ENCODE measurements around the gene LIPI. TPM values are rescaled to one million over a fixed set of nuclear protein-coding genes. Genes with fewer than 3 reads are reported as not detected.
"Not testable (repeated sequence)": the region's sequence is repeated elsewhere in the genome, so short reads cannot be mapped to it uniquely, and the experiment has no call there.

Gene LIPI
- total RNA-seq, 2 experiments from 2014 or later = not detected

DNA sequence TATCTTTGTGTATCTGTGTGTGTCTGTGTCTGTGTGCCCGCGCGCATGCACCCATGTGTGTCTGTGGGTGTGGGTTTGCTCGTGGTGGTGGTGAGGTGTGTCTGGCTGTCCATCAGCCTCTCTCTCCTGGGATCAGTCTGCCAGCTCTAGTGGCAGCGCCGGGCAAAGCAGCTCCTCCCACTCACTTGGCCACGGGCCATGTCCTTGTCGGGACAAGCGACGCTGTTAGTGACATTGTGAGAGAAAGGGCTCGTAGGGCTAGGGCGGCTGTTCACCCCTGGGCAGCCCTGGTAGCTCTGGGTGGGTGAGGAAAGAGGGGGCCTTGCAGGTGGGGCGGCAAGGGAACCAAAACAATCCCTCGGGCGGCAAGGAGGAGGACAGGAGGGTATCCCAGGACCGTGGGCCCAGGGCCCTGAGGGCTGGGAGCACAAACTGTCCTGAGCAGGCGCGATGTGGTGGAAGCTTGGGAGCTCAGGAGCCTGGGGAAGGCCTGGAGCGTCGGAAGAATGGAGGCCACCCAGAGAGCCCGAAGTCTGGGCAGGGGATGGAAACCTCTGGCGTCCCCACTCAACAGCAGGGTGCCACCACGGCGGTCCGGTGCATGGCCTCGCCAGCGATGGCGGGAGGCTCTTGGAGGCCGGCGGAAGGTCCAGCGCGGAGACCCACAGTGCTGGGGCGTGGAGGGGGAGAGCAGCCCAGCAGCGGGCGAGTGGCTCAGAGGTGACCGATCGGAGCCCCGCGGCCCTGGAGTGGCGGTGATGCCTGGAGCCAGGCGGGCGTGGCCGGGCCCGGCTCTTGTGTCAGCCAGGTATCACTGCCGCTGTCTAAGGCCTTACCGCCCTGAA is 140.5 kb downstream of the LIPI start:
- Mint-ChIP-seq H3K27ac (no peak overlapping the region), H3K4me3 (no peak overlapping the region), H3K36me3 (ENCODE audit: low read depth) (no peaks in the 10 kb centered on the region), H3K27me3 (ENCODE audit: low read depth) (no peaks in the 10 kb centered on the region), H3K9me3 (no peaks in the 10 kb centered on the region), H3K4me1 (ENCODE audit: low read depth) (no peaks in the 10 kb centered on the region)
- DNase-seq = no peak
- CTCF ChIA-PET = no interaction called here
- intact Hi-C loops (cut with micrococcal nuclease) = no loop called here

DNA sequence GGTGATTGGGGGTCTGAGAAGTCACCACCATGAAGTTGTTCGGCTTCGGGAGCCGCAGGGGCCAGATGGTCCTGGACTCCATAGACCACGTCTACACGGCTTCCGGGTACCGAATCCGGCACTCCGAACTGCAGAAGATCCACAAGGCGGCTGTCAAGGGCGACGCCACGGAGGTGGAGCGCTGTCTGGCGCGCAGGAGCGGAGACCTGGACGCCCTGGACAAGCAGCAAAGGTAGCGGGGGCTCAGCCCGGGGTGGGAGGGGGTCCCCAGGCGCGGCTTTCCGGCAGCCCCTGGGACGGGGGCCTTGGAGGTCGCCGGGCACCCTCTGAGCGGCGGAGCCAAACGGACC is 146.5 kb downstream of the LIPI start:
- H3K27ac Mint-ChIP-seq = no peak overlapping the region
- H3K9me3 Mint-ChIP-seq = peaks cover 3% of the 10 kb centered on the region
- peaks cover 7% of the 10 kb centered on the region for H3K36me3 Mint-ChIP-seq (ENCODE audit: low read depth)
- CTCF ChIA-PET = no interaction called here
- no peaks in the 10 kb centered on the region for H3K27me3 Mint-ChIP-seq (ENCODE audit: low read depth)
- DNase-seq = no peak
- intact Hi-C loops (cut with micrococcal nuclease) = no loop called here
- no peaks in the 10 kb centered on the region for H3K4me1 Mint-ChIP-seq (ENCODE audit: low read depth)
- no peak overlapping the region for H3K4me3 Mint-ChIP-seq

DNA sequence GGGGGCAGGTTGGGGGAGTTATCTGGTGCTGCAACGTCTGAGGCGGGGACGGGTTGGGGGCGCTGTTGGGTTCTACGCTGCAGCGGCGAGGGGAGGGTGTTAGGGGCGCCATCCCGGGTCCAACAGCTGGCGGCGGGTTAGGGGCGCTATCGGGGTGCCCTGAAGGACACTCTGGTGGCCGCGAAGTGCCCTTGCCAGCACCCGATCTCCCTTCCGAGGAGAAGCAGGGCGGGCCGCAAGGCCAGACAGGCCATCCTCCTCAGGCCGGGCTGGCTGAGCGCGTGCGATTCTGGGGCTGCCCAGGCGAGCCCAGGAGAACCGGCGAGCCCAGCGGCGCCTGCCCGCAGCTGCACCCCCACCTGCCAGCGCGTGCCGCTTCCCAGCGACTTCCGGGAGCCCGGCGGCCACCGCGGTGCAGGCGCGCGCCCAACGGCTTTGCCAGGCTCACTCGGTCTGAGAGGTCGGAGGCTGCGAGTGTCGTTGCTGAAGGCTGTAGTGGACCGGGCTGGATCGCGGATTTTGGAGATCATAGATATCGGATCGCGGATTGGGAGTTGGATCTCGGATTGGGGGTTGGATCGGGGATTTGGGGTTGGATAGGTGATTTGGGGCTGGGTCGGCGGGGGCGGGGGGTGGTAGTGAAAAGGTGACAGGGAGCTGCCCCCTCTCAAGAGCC is 147.0 kb downstream of the LIPI start:
- CTCF ChIA-PET; H3K27ac Mint-ChIP-seq; DNase-seq; H3K27me3 Mint-ChIP-seq (ENCODE audit: low read depth); intact Hi-C loops (cut with micrococcal nuclease); H3K4me3 Mint-ChIP-seq; H3K9me3 Mint-ChIP-seq; H3K36me3 Mint-ChIP-seq (ENCODE audit: low read depth); H3K4me1 Mint-ChIP-seq (ENCODE audit: low read depth): not testable (repeated sequence)

DNA sequence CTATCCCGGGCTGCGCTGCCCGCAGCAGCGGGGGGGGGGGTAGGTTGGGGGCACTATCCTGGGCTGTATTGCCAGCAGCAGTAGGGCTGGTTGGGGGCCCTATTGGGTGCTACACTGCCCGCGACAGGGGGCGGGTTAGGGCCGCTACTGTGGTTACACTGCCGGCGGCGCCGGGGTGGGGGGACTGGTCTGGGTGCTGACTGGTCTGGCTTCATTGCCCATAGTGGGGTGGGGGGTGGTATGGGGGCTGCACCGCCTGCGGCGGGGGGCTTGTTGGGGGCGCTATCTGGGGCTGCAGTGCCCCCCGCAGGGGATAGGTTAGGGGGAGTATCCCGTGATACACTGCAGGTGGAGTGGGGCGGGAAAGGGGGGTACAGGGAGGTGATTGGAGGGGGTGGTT is 148.1 kb downstream of the LIPI start:
- H3K27me3 Mint-ChIP-seq (ENCODE audit: low read depth); DNase-seq; H3K36me3 Mint-ChIP-seq (ENCODE audit: low read depth); H3K4me3 Mint-ChIP-seq; CTCF ChIA-PET; H3K4me1 Mint-ChIP-seq (ENCODE audit: low read depth); H3K9me3 Mint-ChIP-seq; H3K27ac Mint-ChIP-seq; intact Hi-C loops (cut with micrococcal nuclease): not testable (repeated sequence)

DNA sequence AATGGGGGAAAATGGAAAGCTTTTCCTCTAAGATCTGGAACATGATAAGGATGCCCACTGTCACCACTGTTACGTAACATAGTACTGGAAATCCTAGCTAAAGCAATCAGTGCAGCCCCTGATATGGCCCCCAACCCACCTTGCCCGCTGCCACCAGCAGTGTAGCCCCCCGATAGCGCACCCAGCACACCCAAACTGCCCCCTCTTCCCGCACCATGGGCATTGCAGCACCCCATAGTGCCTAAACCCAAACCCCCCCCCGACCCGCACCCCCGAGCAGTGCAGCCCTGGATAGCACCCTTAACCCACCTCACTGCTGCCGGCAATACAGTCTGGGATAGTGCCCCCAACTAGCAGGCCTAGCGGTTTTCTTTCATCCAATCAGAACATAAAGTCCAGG is 148.9 kb downstream of the LIPI start:
- H3K9me3 Mint-ChIP-seq; H3K4me3 Mint-ChIP-seq; H3K27ac Mint-ChIP-seq; H3K36me3 Mint-ChIP-seq (ENCODE audit: low read depth); H3K4me1 Mint-ChIP-seq (ENCODE audit: low read depth); DNase-seq; CTCF ChIA-PET; intact Hi-C loops (cut with micrococcal nuclease); H3K27me3 Mint-ChIP-seq (ENCODE audit: low read depth): not testable (repeated sequence)

DNA sequence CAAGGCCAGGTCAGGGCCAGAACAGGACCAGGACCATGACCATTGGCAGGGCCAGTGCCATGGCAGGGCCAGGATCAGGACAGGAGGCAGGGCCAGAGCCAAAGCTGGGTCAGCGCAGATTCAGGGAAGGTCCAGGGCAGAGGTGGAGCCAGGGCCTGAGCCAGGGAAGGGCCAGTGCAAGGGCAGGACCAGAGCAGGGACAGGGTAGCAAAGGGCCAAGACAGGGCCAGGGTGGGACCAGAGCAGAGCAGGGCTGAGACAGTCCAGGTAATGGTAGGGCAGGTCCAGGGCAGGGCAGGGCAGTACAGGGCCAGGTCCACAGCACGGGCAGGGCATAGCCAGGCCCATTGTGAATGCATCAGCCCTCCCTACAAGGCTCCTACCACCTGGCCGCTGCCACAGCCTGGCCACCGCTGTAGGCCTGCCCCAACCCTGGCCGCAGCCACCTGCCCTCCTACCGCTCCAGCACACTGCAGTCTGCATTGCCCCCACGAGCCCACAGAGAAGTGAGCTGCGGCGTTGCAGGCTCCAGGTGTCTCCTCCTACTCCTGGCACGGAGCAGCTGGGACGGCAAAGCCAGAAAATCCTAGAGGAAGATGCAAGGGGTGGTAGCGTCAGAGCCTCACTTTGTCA is 151.6 kb downstream of the LIPI start:
- H3K36me3 Mint-ChIP-seq (ENCODE audit: low read depth); H3K9me3 Mint-ChIP-seq; CTCF ChIA-PET; H3K4me3 Mint-ChIP-seq; DNase-seq; H3K27ac Mint-ChIP-seq; H3K4me1 Mint-ChIP-seq (ENCODE audit: low read depth); intact Hi-C loops (cut with micrococcal nuclease); H3K27me3 Mint-ChIP-seq (ENCODE audit: low read depth): not testable (repeated sequence)

Other genes with a start within 250 kb of the LIPI start
- gene RBM11, start 5.2 kb upstream of the LIPI start, total RNA-seq = 1 to 10 TPM; 4.9 to 5.9 TPM
- gene HSPA13, start 172.2 kb upstream of the LIPI start, total RNA-seq = 10 to 100 TPM; 41.1 to 41.4 TPM